DND-41 (cell line): ENCODE results near the gene LRRC56.

Source experiments
- ATAC-seq: fragments of 200-7000 bp; cut with Tn5 transposase; 3 replicates; pipeline ENCODE4 v1.9.1; 2021; ENCODE audit warnings: low read depth; ENCODE audit not compliant: insufficient read depth
- DNase-seq: peaks from one replicate; pipeline ENCODE4 v3.0.0-alpha.2; 2020
- H2AFZ ChIP-seq: 2 replicates; pipeline ENCODE4 v1.6.0; 2012; ENCODE audit warnings: low read depth, low read length
- H3K27ac ChIP-seq: 2 replicates; pipeline ENCODE4 v1.5.1; 2012; ENCODE audit warnings: low read length, inconsistent platforms
- H3K27me3 ChIP-seq: fragments of 200-600 bp; sonication (generic); 2 replicates; pipeline ENCODE4 v1.6.0; 2012; ENCODE audit warnings: low read length, mild to moderate bottlenecking, inconsistent platforms; ENCODE audit not compliant: insufficient read depth, poor library complexity
- H3K36me3 ChIP-seq: 2 replicates; pipeline ENCODE4 v1.5.1; 2012; ENCODE audit warnings: low read length, inconsistent platforms; ENCODE audit not compliant: insufficient read depth
- H3K4me1 ChIP-seq: 2 replicates; pipeline ENCODE4 v1.5.1; 2012; ENCODE audit warnings: mild to moderate bottlenecking, low read length; ENCODE audit not compliant: insufficient read depth
- H3K4me2 ChIP-seq: 2 replicates; pipeline ENCODE4 v1.6.0; 2012; ENCODE audit warnings: mild to moderate bottlenecking, moderate library complexity, low read length, inconsistent platforms; ENCODE audit not compliant: insufficient read depth
- H3K4me3 ChIP-seq, 2 experiments: fragments of 200-600 bp in 1 of 2; shearing (Covaris generic) in 1 of 2; 2 replicates each; pipeline ENCODE4 v1.5.1; 2012 to 2016; ENCODE audit warnings: inconsistent platforms in 2 of 2, low read length in 2 of 2, mild to moderate bottlenecking in 2 of 2, low read depth in 1 of 2, moderate library complexity in 1 of 2
- H3K79me2 ChIP-seq: 2 replicates; pipeline ENCODE4 v1.6.0; 2012; ENCODE audit warnings: low read length, inconsistent platforms; ENCODE audit not compliant: insufficient read depth
- H3K9ac ChIP-seq: 2 replicates; pipeline ENCODE4 v1.6.0; 2012; ENCODE audit warnings: low read depth, mild to moderate bottlenecking, inconsistent platforms, low read length, moderate library complexity
- H3K9me3 ChIP-seq: 2 replicates; pipeline ENCODE4 v1.5.1; 2012; ENCODE audit warnings: low read length, moderate library complexity, mild to moderate bottlenecking, inconsistent platforms; ENCODE audit not compliant: insufficient read depth, severe bottlenecking
- H4K20me1 ChIP-seq: 2 replicates; pipeline ENCODE4 v1.6.0; 2012; ENCODE audit warnings: low read length; ENCODE audit not compliant: insufficient read depth
- EZH2 ChIP-seq: IDR thresholded peaks from 3 replicates; pipeline ENCODE4 v1.6.1; 2012; ENCODE audit warnings: borderline replicate concordance, low read depth, mild to moderate bottlenecking, moderate library complexity, low read length, inconsistent platforms; ENCODE audit not compliant: severe bottlenecking
- TF ChIP-seq, protein P1 (sequence below): IDR thresholded peaks from 2 replicates; pipeline ENCODE4 v1.5.1; 2012; ENCODE audit warnings: borderline replicate concordance, low read length, moderate library complexity, mild to moderate bottlenecking; ENCODE audit not compliant: poor library complexity, severe bottlenecking; ENCODE audit errors: extremely low read depth

LRRC56 gene

DNA sequence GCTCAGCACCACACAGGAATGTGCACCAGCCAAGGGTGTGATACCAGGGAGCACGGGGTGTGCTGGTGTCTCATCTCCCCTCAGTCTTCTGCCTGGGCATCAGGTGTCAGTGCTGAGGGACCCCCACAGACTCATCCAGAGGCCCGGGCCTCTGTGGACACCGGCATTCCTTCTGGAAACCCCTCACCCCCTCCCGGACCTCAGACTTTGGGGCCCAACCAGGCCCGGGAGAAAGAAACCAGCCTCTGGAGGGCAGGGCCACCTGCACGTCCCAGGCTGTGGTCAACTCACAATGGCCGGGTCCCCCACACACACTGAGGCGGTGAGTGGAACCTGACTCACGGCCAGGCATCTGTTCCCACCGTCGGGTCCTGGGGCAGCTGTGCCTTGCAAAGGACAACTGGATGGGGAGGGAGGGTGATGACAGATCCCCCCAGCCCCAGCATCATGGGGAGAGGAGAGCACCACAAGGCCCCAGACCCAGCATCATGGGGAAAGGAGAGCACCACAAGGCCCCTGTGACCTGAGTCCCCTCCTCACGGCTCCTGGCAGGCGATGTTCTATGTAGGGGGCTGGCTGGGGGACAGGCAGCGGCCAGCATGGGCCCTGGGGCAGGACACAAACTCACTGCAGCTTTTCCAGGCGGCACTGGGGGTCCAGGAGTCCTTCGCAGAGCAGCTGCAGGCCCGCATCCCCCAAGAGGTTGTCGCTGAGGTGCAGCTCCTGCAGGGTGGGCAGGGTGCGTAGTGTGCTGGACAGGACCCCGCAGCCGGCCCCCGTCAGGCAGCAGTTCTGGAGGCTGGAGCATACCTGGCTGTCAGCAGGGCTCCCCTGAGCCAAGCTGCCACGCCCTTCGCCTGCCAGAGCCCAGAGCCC lies 37.9 kb upstream of the LRRC56 start:
- no peaks in the 10 kb centered on the region for H3K27me3 ChIP-seq
- H3K4me3 ChIP-seq, result no peak overlapping the region
- no peak overlapping the region for H2AFZ ChIP-seq
- H3K36me3 ChIP-seq, result peaks cover 84% of the 10 kb centered on the region
- no peak for ATAC-seq
- no peak for TF ChIP-seq EZH2
- TF ChIP-seq, protein P1, sequence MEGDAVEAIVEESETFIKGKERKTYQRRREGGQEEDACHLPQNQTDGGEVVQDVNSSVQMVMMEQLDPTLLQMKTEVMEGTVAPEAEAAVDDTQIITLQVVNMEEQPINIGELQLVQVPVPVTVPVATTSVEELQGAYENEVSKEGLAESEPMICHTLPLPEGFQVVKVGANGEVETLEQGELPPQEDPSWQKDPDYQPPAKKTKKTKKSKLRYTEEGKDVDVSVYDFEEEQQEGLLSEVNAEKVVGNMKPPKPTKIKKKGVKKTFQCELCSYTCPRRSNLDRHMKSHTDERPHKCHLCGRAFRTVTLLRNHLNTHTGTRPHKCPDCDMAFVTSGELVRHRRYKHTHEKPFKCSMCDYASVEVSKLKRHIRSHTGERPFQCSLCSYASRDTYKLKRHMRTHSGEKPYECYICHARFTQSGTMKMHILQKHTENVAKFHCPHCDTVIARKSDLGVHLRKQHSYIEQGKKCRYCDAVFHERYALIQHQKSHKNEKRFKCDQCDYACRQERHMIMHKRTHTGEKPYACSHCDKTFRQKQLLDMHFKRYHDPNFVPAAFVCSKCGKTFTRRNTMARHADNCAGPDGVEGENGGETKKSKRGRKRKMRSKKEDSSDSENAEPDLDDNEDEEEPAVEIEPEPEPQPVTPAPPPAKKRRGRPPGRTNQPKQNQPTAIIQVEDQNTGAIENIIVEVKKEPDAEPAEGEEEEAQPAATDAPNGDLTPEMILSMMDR, result no peak
- peaks cover under 1% of the 10 kb centered on the region; the same call in 1 of the 2 replicates for H3K4me1 ChIP-seq
- no peak for DNase-seq
- H4K20me1 ChIP-seq, result peaks cover 50% of the 10 kb centered on the region
- H3K27ac ChIP-seq, result no peak overlapping the region
- H3K9ac ChIP-seq, result no peak overlapping the region
- H3K4me2 ChIP-seq, result no peak overlapping the region
- no peaks in the 10 kb centered on the region for H3K9me3 ChIP-seq
- peaks cover 34% of the 10 kb centered on the region for H3K79me2 ChIP-seq

DNA sequence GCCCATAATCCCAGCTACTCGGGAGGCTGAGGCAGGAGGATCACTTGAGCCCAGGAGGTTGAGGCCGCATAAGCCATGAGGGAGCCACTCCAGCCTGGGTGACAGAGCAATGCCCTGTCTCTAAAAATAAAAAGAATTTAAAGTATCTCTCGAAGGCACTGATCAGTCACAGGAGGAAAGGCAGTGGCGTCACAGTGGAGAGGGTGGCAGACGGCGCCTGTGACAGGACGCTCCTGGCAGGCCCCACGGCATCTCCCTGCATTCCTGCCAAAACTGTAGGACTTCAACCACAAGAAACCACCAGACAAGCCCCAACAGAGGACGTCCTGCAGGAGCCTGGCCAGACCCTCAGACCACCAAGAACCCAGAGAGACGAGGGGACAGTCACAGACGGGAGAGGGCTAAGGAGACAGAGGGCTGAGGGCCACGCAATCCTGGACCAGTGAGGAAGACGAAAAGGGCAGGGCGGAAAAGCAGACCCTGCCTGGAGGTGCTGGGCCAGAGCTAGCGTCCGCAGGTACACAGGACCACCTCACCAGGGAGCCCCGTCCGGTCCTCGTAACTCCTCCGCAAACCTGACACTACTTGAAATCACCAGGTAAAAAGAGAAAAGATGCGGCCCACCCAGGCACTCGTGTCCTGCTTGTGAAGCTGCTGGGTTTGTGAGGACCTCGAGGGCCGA lies 36.2 kb upstream of the LRRC56 start:
- Histone ChIP-seq H2AFZ (no peak overlapping the region), H3K27me3 (no peaks in the 10 kb centered on the region), H3K79me2 (peaks cover 51% of the 10 kb centered on the region), H3K27ac (no peak overlapping the region), H3K4me1 (peaks cover 18% of the 10 kb centered on the region), H3K4me2 (no peak overlapping the region), H3K4me3 (no peak overlapping the region), H3K9me3 (no peaks in the 10 kb centered on the region), H4K20me1 (peaks cover 50% of the 10 kb centered on the region), H3K36me3 (peaks cover 73% of the 10 kb centered on the region), H3K9ac (no peak overlapping the region)
- no peak for TF ChIP-seq EZH2
- TF ChIP-seq, protein P1, result no peak
- ATAC-seq (no peak), DNase-seq (no peak)

DNA sequence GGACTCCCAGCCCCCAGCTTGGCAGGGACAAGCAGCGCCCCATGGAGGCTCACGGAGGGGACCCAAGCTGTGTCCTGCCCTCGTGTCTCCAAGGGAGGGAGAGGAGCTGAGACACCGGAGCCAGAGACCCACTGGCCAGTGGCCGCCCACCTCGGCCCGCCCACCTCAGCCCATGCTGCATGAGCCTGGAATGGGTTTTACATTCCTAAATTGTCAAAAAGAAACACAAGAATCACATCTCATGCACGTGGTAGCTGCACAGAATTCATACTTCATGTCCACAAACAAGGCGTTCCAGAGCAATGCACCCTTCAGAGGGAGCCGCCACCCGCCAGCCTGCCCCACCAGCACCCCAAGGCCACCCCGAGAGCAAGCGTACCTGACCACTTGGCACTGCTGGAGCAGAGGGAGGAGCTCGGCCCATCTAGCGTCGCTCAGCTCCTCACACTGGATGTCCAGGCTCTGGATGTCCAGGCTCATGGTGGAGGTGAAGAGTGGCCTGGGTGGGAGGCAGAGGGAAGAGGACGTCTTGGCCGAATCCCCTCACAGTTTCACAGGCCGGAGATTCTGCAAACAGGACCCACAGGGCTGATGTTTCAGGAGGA lies 35.5 kb upstream of the LRRC56 start:
- Histone ChIP-seq H3K9me3 (no peaks in the 10 kb centered on the region), H3K36me3 (peaks cover 71% of the 10 kb centered on the region), H3K9ac (no peak overlapping the region), H3K27ac (no peak overlapping the region), H3K27me3 (no peaks in the 10 kb centered on the region), H3K79me2 (peaks cover 56% of the 10 kb centered on the region), H4K20me1 (peaks cover 50% of the 10 kb centered on the region), H3K4me1 (peaks cover 18% of the 10 kb centered on the region), H3K4me3 (no peak overlapping the region), H3K4me2 (no peak overlapping the region), H2AFZ (no peak overlapping the region)
- ATAC-seq, result no peak
- no peak for TF ChIP-seq EZH2
- TF ChIP-seq, protein P1, result no peak
- no peak for DNase-seq
